Skeletal muscle tissue (tissue), 4 donors: ENCODE results near the gene GTF2IRD1. TPM values are rescaled to one million over a fixed set of nuclear protein-coding genes. Genes with fewer than 3 reads are reported as not detected.
"Not testable (repeated sequence)": the region's sequence is repeated elsewhere in the genome, so short reads cannot be mapped to it uniquely, and the experiment has no call there.

Source experiments
- H3K27ac ChIP-seq: one replicate; pipeline ENCODE4 v1.7.0; 2013; ENCODE audit warnings: mild to moderate bottlenecking, low read depth, low read length, inconsistent platforms
- H3K27me3 ChIP-seq, 3 donors: one replicate each; pipeline ENCODE4 v1.7.0; 2013; ENCODE audit warnings: low read length in 3 of 3; ENCODE audit not compliant: control insufficient read depth in 3 of 3, insufficient read depth in 3 of 3
- H3K36me3 ChIP-seq, 3 donors: one replicate each; pipeline ENCODE4 v1.7.0; 2013; ENCODE audit warnings: low read length in 3 of 3; ENCODE audit not compliant: control insufficient read depth in 3 of 3, insufficient read depth in 3 of 3
- H3K4me1 ChIP-seq, 3 donors: one replicate each; pipeline ENCODE4 v1.7.0; 2013; ENCODE audit warnings: low read length in 3 of 3, mild to moderate bottlenecking in 3 of 3; ENCODE audit not compliant: control insufficient read depth in 3 of 3, insufficient read depth in 3 of 3
- H3K4me3 ChIP-seq, 3 donors: one replicate each; pipeline ENCODE4 v1.7.0; 2013; ENCODE audit warnings: low read length in 3 of 3
- H3K9ac ChIP-seq, 3 donors: one replicate each; pipeline ENCODE4 v1.7.0; 2013; ENCODE audit warnings: low read length in 3 of 3, mild to moderate bottlenecking in 3 of 3, moderate library complexity in 2 of 3, low read depth in 1 of 3
- H3K9me3 ChIP-seq, 3 donors: one replicate each; pipeline ENCODE4 v1.7.0; 2013; ENCODE audit warnings: low read length in 3 of 3; ENCODE audit not compliant: control insufficient read depth in 3 of 3
- total RNA-seq: library from RNA; depleted of rRNA; stranded (reverse); fragments of >200 nt; gene quantifications from one replicate; pipeline ENCODE4 v1.2.3, GENCODE V29; 2014
- donor health status: Osteomylitis.

Gene GTF2IRD1
- total RNA-seq, 1 donor from 2014 or later: 16.2 TPM

DNA sequence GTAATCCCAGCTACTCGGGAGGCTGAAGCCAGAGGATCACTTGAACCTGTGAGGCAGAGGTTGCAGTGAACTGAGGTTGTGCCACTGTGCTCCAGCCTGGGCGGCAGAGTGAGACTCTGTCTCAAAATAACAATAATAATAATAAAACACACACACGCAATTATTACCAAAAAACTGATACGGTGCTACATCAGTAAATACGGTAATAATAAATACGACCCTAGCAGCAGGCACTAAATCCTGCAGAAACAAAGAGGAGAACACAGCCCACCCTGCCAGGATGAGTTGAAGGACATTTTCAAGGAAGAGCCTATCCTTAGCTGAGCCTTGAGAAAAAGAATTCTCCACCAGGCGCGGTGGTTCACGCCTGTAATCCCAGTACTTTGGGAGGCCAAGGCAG is 169.4 kb downstream of the GTF2IRD1 start:
- Histone ChIP-seq H3K27me3 (no peaks in the 10 kb centered on the region), H3K9me3 (no peaks in the 10 kb centered on the region), H3K4me3 (no peak overlapping the region), H3K9ac (no peak overlapping the region), H3K4me1 (peaks cover 14 to 17% (median 17%) of the 10 kb centered on the region in 3 donors), H3K36me3 (no peaks in the 10 kb centered on the region), H3K27ac (no peak overlapping the region)

GRCh38 chr7:74625446-74625845 is 171.7 kb downstream of the GTF2IRD1 start:
- no peak overlapping the region for H3K27ac ChIP-seq
- H3K9ac ChIP-seq: no peak overlapping the region
- no peaks in the 10 kb centered on the region for H3K36me3 ChIP-seq
- H3K27me3 ChIP-seq: no peaks in the 10 kb centered on the region
- H3K4me1 ChIP-seq: peaks cover 8 to 12% (median 10%) of the 10 kb centered on the region in 3 donors
- no peaks in the 10 kb centered on the region for H3K9me3 ChIP-seq
- no peak overlapping the region for H3K4me3 ChIP-seq

GRCh38 chr7:74627661-74628411 is 174.1 kb downstream of the GTF2IRD1 start:
- Histone ChIP-seq H3K36me3 (no peaks in the 10 kb centered on the region), H3K9ac (peak overlapping the region in 2 of 3 donors; percentile 47 to 55), H3K4me1 (peaks cover 14 to 19% (median 15%) of the 10 kb centered on the region in 3 donors), H3K4me3 (peak overlapping the region in 2 of 3 donors; percentile 2 to 49), H3K27me3 (no peaks in the 10 kb centered on the region), H3K9me3 (no peaks in the 10 kb centered on the region), H3K27ac (peak overlapping the region; percentile 45)

- Histone ChIP-seq H3K27ac (no peak overlapping the region), H3K9ac (no peak overlapping the region), H3K36me3 (no peaks in the 10 kb centered on the region), H3K27me3 (no peaks in the 10 kb centered on the region), H3K9me3 (no peaks in the 10 kb centered on the region), H3K4me1 (peaks cover 18 to 29% (median 28%) of the 10 kb centered on the region in 3 donors), H3K4me3 (no peak overlapping the region)
Measured at GRCh38 chr7:74632505-74632904, 178.8 kb downstream of the GTF2IRD1 start.

GRCh38 chr7:74633451-74633921 is 179.8 kb downstream of the GTF2IRD1 start:
- no peaks in the 10 kb centered on the region for H3K9me3 ChIP-seq
- no peak overlapping the region for H3K4me3 ChIP-seq
- H3K9ac ChIP-seq: no peak overlapping the region
- H3K27ac ChIP-seq: no peak overlapping the region
- H3K27me3 ChIP-seq: no peaks in the 10 kb centered on the region
- no peaks in the 10 kb centered on the region for H3K36me3 ChIP-seq
- H3K4me1 ChIP-seq: peaks cover 10 to 23% (median 20%) of the 10 kb centered on the region in 3 donors

GRCh38 chr7:74637745-74638144 is 184.0 kb downstream of the GTF2IRD1 start:
- no peak overlapping the region for H3K27ac ChIP-seq
- peaks cover 6 to 16% (median 11%) of the 10 kb centered on the region in 3 donors for H3K4me1 ChIP-seq
- H3K9me3 ChIP-seq: no peaks in the 10 kb centered on the region
- H3K27me3 ChIP-seq: no peaks in the 10 kb centered on the region
- no peaks in the 10 kb centered on the region for H3K36me3 ChIP-seq
- H3K9ac ChIP-seq: no peak overlapping the region
- H3K4me3 ChIP-seq: no peak overlapping the region

DNA sequence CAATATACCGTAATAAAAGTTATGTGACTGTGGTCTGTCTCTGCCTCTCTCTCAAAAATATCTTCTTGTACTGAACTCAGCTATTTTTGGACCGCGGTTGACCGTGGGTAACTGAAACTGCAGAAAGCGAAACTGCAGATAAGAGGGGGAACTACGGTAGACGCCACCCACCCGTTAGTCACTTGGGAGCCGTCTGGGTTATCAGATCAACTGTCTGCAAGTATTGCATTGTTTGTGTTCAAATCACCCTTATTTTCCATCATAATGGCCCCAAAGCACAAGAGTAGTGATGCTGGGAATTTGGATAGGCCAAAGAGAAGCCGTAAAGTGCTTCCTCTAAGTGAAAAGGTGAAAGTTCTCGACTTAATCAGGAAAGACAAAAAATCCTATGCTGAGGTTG is 196.3 kb downstream of the GTF2IRD1 start:
- peak overlapping the region in 2 of 3 donors; percentile 50 to 54 for H3K9ac ChIP-seq
- H3K4me3 ChIP-seq: peak overlapping the region; percentile 50 to 72 (median 51)
- H3K4me1 ChIP-seq, H3K27ac ChIP-seq, H3K36me3 ChIP-seq, H3K27me3 ChIP-seq, H3K9me3 ChIP-seq: not testable (repeated sequence)

- peaks cover 5 to 13% (median 8%) of the 10 kb centered on the region in 3 donors for H3K4me1 ChIP-seq
- H3K9ac ChIP-seq, H3K4me3 ChIP-seq, H3K27me3 ChIP-seq, H3K36me3 ChIP-seq, H3K27ac ChIP-seq, H3K9me3 ChIP-seq: not testable (repeated sequence)
Measured at GRCh38 chr7:74650493-74651132, 196.9 kb downstream of the GTF2IRD1 start.

DNA sequence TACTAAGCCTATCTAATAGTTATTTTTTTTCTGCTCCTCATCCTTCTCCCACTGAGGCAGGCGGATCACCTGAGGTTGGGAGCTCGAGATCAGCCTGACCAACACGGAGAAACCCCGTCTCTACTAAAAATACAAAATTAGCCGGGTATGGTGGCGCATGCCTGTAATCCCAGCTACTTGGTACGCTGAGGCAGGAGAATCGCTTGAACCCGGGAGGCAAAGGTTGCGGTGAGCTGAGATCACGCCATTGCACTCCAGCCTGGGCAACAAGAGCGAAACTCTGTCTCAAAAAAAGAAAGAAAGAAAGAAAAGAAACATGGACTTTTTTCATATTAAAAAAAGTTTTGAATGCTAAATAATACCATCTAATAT is 197.4 kb downstream of the GTF2IRD1 start:
- H3K4me1 ChIP-seq: peaks cover 10 to 18% (median 12%) of the 10 kb centered on the region in 3 donors
- H3K36me3 ChIP-seq, H3K4me3 ChIP-seq, H3K9ac ChIP-seq, H3K9me3 ChIP-seq, H3K27me3 ChIP-seq, H3K27ac ChIP-seq: not testable (repeated sequence)
